Cardiac muscle cell (in vitro differentiated cells and primary cell): ENCODE measurements around the gene WDR19. TPM values are rescaled to one million over a fixed set of nuclear protein-coding genes. Genes with fewer than 3 reads are reported as not detected.

Source experiments
- DNase-seq, 2 donors: peaks; one replicate each; pipeline versions ENCODE4 v3.0.0 to v3.0.0-alpha.2; 2010 to 2017; ENCODE audit warnings: low read depth in 1 of 2, low spot score in 1 of 2
- H3K27ac ChIP-seq: fragments of 200-600 bp; sonication (generic); 2 replicates; pipeline ENCODE4 v1.5.1; 2016
- H3K27me3 ChIP-seq: fragments of 200-600 bp; sonication (generic); 2 replicates; pipeline ENCODE4 v1.6.0; 2016; ENCODE audit warnings: control low read depth
- H3K36me3 ChIP-seq: fragments of 200-600 bp; sonication (generic); 2 replicates; pipeline ENCODE4 v1.5.1; 2016; ENCODE audit warnings: control low read depth
- H3K4me1 ChIP-seq: fragments of 200-600 bp; sonication (generic); 2 replicates; pipeline ENCODE4 v1.8.1; 2017; ENCODE audit warnings: low read depth, mild to moderate bottlenecking, mixed run types
- H3K4me3 ChIP-seq: fragments of 200-600 bp; sonication (generic); 2 replicates; pipeline ENCODE4 v1.5.1; 2016; ENCODE audit warnings: mild to moderate bottlenecking
- H3K9me3 ChIP-seq: fragments of 200-600 bp; sonication (generic); 2 replicates; pipeline ENCODE4 v1.5.1; 2017; ENCODE audit warnings: low read depth, mild to moderate bottlenecking, control low read depth
- polyA plus RNA-seq: library from polyadenylated mRNA; unstranded; fragments of >200 nt; fragmentation: Nextera tagmentation; extraction: Ambion mirVana; gene quantifications from 2 replicates; pipeline ENCODE4 v1.2.1, GENCODE V29; 2016
- total RNA-seq: library from RNA; depleted of rRNA; stranded (reverse); fragments of >200 nt; gene quantifications from 2 replicates; pipeline ENCODE4 v1.2.3, GENCODE V29; 2016
- TF ChIP-seq, protein P1 (sequence below): IDR thresholded peaks from 2 replicates; pipeline ENCODE4 v1.5.1; 2012; ENCODE audit warnings: low read depth, mild to moderate bottlenecking, low read length

The WDR19 gene
- total and polyA plus RNA-seq, 2 experiments from 2014 or later: 28.2 to 50.3 TPM

- H3K4me1 ChIP-seq: no peaks in the 10 kb centered on the region
- H3K9me3 ChIP-seq: no peaks in the 10 kb centered on the region
- peak in 1 of 2 donors; percentile 40 for DNase-seq
- peaks cover 31% of the 10 kb centered on the region for H3K36me3 ChIP-seq
- no peaks in the 10 kb centered on the region for H3K27me3 ChIP-seq
- TF ChIP-seq, protein P1, sequence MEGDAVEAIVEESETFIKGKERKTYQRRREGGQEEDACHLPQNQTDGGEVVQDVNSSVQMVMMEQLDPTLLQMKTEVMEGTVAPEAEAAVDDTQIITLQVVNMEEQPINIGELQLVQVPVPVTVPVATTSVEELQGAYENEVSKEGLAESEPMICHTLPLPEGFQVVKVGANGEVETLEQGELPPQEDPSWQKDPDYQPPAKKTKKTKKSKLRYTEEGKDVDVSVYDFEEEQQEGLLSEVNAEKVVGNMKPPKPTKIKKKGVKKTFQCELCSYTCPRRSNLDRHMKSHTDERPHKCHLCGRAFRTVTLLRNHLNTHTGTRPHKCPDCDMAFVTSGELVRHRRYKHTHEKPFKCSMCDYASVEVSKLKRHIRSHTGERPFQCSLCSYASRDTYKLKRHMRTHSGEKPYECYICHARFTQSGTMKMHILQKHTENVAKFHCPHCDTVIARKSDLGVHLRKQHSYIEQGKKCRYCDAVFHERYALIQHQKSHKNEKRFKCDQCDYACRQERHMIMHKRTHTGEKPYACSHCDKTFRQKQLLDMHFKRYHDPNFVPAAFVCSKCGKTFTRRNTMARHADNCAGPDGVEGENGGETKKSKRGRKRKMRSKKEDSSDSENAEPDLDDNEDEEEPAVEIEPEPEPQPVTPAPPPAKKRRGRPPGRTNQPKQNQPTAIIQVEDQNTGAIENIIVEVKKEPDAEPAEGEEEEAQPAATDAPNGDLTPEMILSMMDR: no peak
- H3K4me3 ChIP-seq: no peak overlapping the region
- no peak overlapping the region for H3K27ac ChIP-seq
Measured at GRCh38 chr4:39205476-39205875, 23.1 kb downstream of the WDR19 start.

DNA sequence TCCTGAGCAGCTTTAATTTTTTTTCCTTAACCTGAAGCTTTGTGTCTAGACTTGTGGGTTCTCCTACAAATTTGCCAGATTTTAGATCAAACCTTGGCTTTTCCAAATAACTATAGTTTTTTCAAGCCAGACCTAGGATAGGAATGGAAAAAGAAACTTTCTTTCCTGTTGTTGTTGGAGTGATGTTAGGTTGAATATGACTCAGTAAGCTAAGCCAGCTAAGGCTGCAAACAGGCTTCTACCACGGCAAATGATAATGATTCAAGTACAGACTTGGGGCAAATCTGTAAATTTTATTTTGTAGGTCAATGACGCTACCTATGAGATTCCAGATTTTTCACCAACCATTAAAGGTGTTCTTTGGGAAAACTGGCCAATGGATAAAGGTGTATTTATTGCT, 45.6 kb downstream of the WDR19 start:
- DNase-seq: peak in 1 of 2 donors; percentile 3
- Histone ChIP-seq H3K27me3 (no peaks in the 10 kb centered on the region), H3K36me3 (peaks cover 4% of the 10 kb centered on the region), H3K4me3 (no peak overlapping the region), H3K9me3 (no peaks in the 10 kb centered on the region), H3K27ac (no peak overlapping the region), H3K4me1 (no peaks in the 10 kb centered on the region)
- TF ChIP-seq, protein P1: no peak

- H3K4me3 ChIP-seq: no peak overlapping the region
- peaks cover 4% of the 10 kb centered on the region for H3K36me3 ChIP-seq
- no peaks in the 10 kb centered on the region for H3K27me3 ChIP-seq
- DNase-seq: no peak
- H3K27ac ChIP-seq: no peak overlapping the region
- TF ChIP-seq, protein P1: no peak
- no peaks in the 10 kb centered on the region for H3K9me3 ChIP-seq
- no peaks in the 10 kb centered on the region for H3K4me1 ChIP-seq
Measured at GRCh38 chr4:39228377-39228776, 46.0 kb downstream of the WDR19 start.

DNA sequence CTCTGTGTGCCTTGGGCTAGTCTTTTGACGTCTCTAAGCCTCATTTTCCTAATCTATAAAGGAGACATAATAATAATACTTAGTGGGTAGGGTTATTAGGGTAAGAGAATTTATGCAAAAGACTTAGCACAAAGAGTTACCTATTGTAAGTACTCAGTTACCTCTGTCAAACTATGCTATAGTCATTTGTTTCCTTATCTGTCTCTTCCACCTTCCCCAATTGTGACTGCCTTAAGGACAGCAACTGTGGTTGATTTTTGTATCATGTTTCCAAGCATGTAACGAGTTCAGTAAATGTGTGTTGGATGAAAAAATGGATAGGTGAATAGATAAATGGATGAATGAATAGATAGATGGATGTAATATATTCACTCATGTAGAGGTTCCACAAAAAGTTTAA, 48.1 kb downstream of the WDR19 start:
- Histone ChIP-seq H3K36me3 (peaks cover 4% of the 10 kb centered on the region), H3K4me3 (no peak overlapping the region), H3K27me3 (no peaks in the 10 kb centered on the region), H3K4me1 (no peaks in the 10 kb centered on the region), H3K27ac (no peak overlapping the region), H3K9me3 (no peaks in the 10 kb centered on the region)
- TF ChIP-seq, protein P1: no peak
- DNase-seq: no peak

DNA sequence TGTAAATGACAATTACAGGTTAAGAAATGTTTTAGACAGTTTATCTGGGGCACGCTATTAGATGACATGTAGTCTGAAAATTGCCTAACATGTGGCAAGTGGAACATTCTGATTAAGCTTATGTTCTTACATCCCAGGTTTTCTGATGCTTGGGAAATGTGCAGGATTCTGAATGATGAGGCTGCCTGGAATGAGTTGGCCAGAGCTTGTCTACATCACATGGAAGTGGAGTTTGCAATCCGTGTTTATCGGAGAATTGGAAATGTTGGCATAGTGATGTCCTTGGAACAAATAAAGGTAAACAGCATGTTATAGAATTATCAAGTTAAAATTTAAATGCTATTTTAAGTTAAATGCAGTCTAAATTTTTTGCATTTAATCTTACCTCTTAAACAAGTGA, 49.3 kb downstream of the WDR19 start:
- Histone ChIP-seq H3K4me3 (no peak overlapping the region), H3K27ac (no peak overlapping the region), H3K36me3 (peaks cover 8% of the 10 kb centered on the region), H3K4me1 (no peaks in the 10 kb centered on the region), H3K27me3 (no peaks in the 10 kb centered on the region), H3K9me3 (no peaks in the 10 kb centered on the region)
- TF ChIP-seq, protein P1: no peak
- DNase-seq: no peak

- TF ChIP-seq, protein P1: no peak
- DNase-seq: no peak
- peaks cover 8% of the 10 kb centered on the region for H3K36me3 ChIP-seq
- no peaks in the 10 kb centered on the region for H3K9me3 ChIP-seq
- H3K27me3 ChIP-seq: no peaks in the 10 kb centered on the region
- H3K27ac ChIP-seq: no peak overlapping the region
- H3K4me1 ChIP-seq: no peaks in the 10 kb centered on the region
- H3K4me3 ChIP-seq: no peak overlapping the region
Measured at GRCh38 chr4:39232100-39232499, 49.8 kb downstream of the WDR19 start.
